ENCODE data around the gene SLC25A22.

DNA sequence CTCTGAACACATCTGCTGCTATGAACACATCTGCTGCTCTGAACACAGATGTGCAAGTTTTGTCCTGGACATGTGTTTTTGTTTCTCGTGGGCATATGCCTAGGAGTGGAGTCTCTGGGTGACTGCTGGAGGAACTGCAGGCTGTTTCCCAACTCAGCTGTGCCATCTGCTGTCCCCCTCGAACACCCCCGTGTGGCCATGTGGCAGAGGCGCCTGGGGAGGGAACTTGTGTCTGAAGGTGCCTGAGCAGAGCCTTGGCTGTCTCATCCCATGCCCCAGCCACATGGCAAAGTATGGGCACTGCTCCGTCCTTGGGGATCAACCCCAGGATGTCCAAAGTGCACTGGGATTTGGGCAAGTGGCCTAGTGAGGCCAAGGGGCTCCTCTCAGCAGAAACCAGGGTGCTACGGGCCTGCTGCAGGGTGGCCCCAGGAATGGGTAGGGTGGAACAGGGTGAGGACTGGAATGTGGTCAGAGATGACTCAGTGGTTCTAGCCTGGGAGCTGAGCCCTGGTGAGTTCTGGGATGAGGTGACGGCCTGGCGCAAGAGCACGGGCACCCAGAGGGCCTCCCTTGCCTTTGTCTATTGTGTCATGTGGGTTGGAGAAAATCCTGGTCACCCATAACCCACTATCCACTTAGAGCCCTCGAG lies 35.5 kb downstream of the SLC25A22 start:
- TF ChIP-seq, protein P1, sequence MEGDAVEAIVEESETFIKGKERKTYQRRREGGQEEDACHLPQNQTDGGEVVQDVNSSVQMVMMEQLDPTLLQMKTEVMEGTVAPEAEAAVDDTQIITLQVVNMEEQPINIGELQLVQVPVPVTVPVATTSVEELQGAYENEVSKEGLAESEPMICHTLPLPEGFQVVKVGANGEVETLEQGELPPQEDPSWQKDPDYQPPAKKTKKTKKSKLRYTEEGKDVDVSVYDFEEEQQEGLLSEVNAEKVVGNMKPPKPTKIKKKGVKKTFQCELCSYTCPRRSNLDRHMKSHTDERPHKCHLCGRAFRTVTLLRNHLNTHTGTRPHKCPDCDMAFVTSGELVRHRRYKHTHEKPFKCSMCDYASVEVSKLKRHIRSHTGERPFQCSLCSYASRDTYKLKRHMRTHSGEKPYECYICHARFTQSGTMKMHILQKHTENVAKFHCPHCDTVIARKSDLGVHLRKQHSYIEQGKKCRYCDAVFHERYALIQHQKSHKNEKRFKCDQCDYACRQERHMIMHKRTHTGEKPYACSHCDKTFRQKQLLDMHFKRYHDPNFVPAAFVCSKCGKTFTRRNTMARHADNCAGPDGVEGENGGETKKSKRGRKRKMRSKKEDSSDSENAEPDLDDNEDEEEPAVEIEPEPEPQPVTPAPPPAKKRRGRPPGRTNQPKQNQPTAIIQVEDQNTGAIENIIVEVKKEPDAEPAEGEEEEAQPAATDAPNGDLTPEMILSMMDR (conservative IDR thresholded peaks at IDR 0.05; ENCODE audit: low read depth, low read length), result peak; percentile 46
- TF ChIP-seq EZH2 (IDR thresholded peaks at IDR 0.05; ENCODE audit: borderline replicate concordance, low read depth, low read length, poor library complexity, severe bottlenecking), result no peak

Measured in A673 (cell line).